ENCODE results near the gene SNX8. TPM values are rescaled to one million over a fixed set of nuclear protein-coding genes. Genes with fewer than 3 reads are reported as not detected.

The SNX8 gene
- total RNA-seq, 2 donors from 2014 or later = 20.0 to 23.0 TPM

- no peak for DNase-seq (ENCODE audit: low spot score)
- Histone ChIP-seq H3K4me1 (no peaks in the 10 kb centered on the region), H3K9me3 (no peaks in the 10 kb centered on the region), H3K36me3 (peaks cover 37% of the 10 kb centered on the region), H3K4me3 (no peak overlapping the region), H3K27ac (no peak overlapping the region), H3K27me3 (no peaks in the 10 kb centered on the region)
- no peak for TF ChIP-seq CTCF (IDR thresholded peaks at IDR 0.05)
Observed at GRCh38 chr7:2258661-2259365, 55.4 kb downstream of the SNX8 start.

- H3K36me3 ChIP-seq = peaks cover 37% of the 10 kb centered on the region
Observed at GRCh38 chr7:2257651-2258050, 56.6 kb downstream of the SNX8 start.

GRCh38 chr7:2257046-2257551, 57.1 kb downstream of the SNX8 start:
- H3K27ac ChIP-seq = no peak overlapping the region
- no peak overlapping the region for H3K4me3 ChIP-seq
- no peak for TF ChIP-seq CTCF (IDR thresholded peaks at IDR 0.05)
- H3K36me3 ChIP-seq = peaks cover 37% of the 10 kb centered on the region
- no peaks in the 10 kb centered on the region for H3K4me1 ChIP-seq
- H3K9me3 ChIP-seq = no peaks in the 10 kb centered on the region
- no peak for DNase-seq (ENCODE audit: low spot score)
- no peaks in the 10 kb centered on the region for H3K27me3 ChIP-seq

More at GRCh38 chr7:2257651-2258050, 56.6 kb downstream of the SNX8 start:
- TF ChIP-seq CTCF (IDR thresholded peaks at IDR 0.05) = no peak
- Histone ChIP-seq H3K27ac (no peak overlapping the region), H3K27me3 (no peaks in the 10 kb centered on the region), H3K9me3 (no peaks in the 10 kb centered on the region), H3K4me1 (no peaks in the 10 kb centered on the region), H3K4me3 (no peak overlapping the region)
- DNase-seq (ENCODE audit: low spot score) = no peak

- Histone ChIP-seq H3K4me1 (no peaks in the 10 kb centered on the region), H3K9me3 (no peaks in the 10 kb centered on the region), H3K27me3 (no peaks in the 10 kb centered on the region), H3K4me3 (no peak overlapping the region), H3K36me3 (peaks cover 37% of the 10 kb centered on the region), H3K27ac (no peak overlapping the region)
- no peak for TF ChIP-seq CTCF (IDR thresholded peaks at IDR 0.05)
- DNase-seq (ENCODE audit: low spot score) = no peak
Observed at GRCh38 chr7:2256306-2257045, 57.8 kb downstream of the SNX8 start.

GRCh38 chr7:2255145-2256139, 58.8 kb downstream of the SNX8 start:
- no peaks in the 10 kb centered on the region for H3K4me1 ChIP-seq
- H3K36me3 ChIP-seq = peaks cover 37% of the 10 kb centered on the region
- no peak overlapping the region for H3K27ac ChIP-seq
- DNase-seq (ENCODE audit: low spot score) = no peak
- H3K27me3 ChIP-seq = no peaks in the 10 kb centered on the region
- no peak overlapping the region for H3K4me3 ChIP-seq
- no peak for TF ChIP-seq CTCF (IDR thresholded peaks at IDR 0.05)
- H3K9me3 ChIP-seq = no peaks in the 10 kb centered on the region
